Activated T-cell treated with anti-CD3 and anti-CD28 coated beads, Interleukin-2, amount 50 U/mL, for 4 hours (primary cell): Measurements from ENCODE around the gene ACAT2. TPM values are rescaled to one million over a fixed set of nuclear protein-coding genes. Genes with fewer than 3 reads are reported as not detected.
"Not testable (repeated sequence)": the region's sequence is repeated elsewhere in the genome, so short reads cannot be mapped to it uniquely, and the experiment has no call there.

Source experiments
- ATAC-seq, 2 donors: fragments of 200-7000 bp; cut with Tn5 transposase; one replicate each; pipeline ENCODE4 v1.10.0; 2021
- DNase-seq: peaks from one replicate; pipeline ENCODE4 v3.0.0-alpha.2; 2020
- H3K27me3 Mint-ChIP-seq: one replicate; pipeline ENCODE4 v1.8.0; 2021; ENCODE audit warnings: low read depth, mixed read lengths
- H3K36me3 Mint-ChIP-seq: one replicate; pipeline ENCODE4 v1.8.0; 2022; ENCODE audit warnings: mixed read lengths; ENCODE audit not compliant: insufficient read depth
- H3K4me1 Mint-ChIP-seq: one replicate; pipeline ENCODE4 v1.8.0; 2021; ENCODE audit warnings: low read depth, mixed read lengths
- H3K4me3 Mint-ChIP-seq: one replicate; pipeline ENCODE4 v1.8.0; 2021; ENCODE audit warnings: mild to moderate bottlenecking, moderate library complexity, mixed read lengths
- H3K9me3 Mint-ChIP-seq: one replicate; pipeline ENCODE4 v1.8.0; 2021; ENCODE audit warnings: mixed read lengths
- total RNA-seq, 3 donors: library from RNA; stranded (reverse); gene quantifications; one replicate each; pipeline ENCODE4 v1.2.1, GENCODE V29; 2021

The ACAT2 gene
- total RNA-seq, 3 donors from 2014 or later, result 37.2 to 49.0 (median 44.1) TPM

- Mint-ChIP-seq H3K4me3 (no peak overlapping the region), H3K36me3 (peaks cover 40% of the 10 kb centered on the region), H3K9me3 (no peaks in the 10 kb centered on the region), H3K4me1 (no peaks in the 10 kb centered on the region), H3K27me3 (no peaks in the 10 kb centered on the region)
- ATAC-seq (no peak), DNase-seq (no peak)
These were observed 10.4 kb downstream of the ACAT2 start for GRCh38 chr6:159772196-159772595.

- Mint-ChIP-seq H3K4me3 (no peak overlapping the region), H3K27me3 (no peaks in the 10 kb centered on the region), H3K4me1 (peaks cover 7% of the 10 kb centered on the region), H3K9me3 (no peaks in the 10 kb centered on the region), H3K36me3 (peaks cover 45% of the 10 kb centered on the region)
- ATAC-seq (no peak), DNase-seq (no peak)
These were observed 15.5 kb downstream of the ACAT2 start for GRCh38 chr6:159777240-159777904.

- ATAC-seq, result no peak
- no peak overlapping the region for H3K4me3 Mint-ChIP-seq
- no peaks in the 10 kb centered on the region for H3K9me3 Mint-ChIP-seq
- no peaks in the 10 kb centered on the region for H3K27me3 Mint-ChIP-seq
- no peak for DNase-seq
- H3K36me3 Mint-ChIP-seq, result peaks cover 52% of the 10 kb centered on the region
- peaks cover 14% of the 10 kb centered on the region for H3K4me1 Mint-ChIP-seq
These were observed 16.3 kb downstream of the ACAT2 start for GRCh38 chr6:159778131-159778530.

GRCh38 chr6:159778542-159779103 lies 16.8 kb downstream of the ACAT2 start:
- Mint-ChIP-seq H3K4me3 (no peak overlapping the region), H3K36me3 (peaks cover 54% of the 10 kb centered on the region), H3K9me3 (no peaks in the 10 kb centered on the region), H3K4me1 (peaks cover 14% of the 10 kb centered on the region), H3K27me3 (no peaks in the 10 kb centered on the region)
- DNase-seq, result no peak
- ATAC-seq, result no peak

- H3K4me3 Mint-ChIP-seq, result peak overlapping the region; percentile 99
- ATAC-seq, result no peak
- no peak for DNase-seq
- no peaks in the 10 kb centered on the region for H3K9me3 Mint-ChIP-seq
- peaks cover 53% of the 10 kb centered on the region for H3K36me3 Mint-ChIP-seq
- peaks cover 55% of the 10 kb centered on the region for H3K4me1 Mint-ChIP-seq
- no peaks in the 10 kb centered on the region for H3K27me3 Mint-ChIP-seq
These were observed 26.4 kb downstream of the ACAT2 start for GRCh38 chr6:159788276-159788675.

- DNase-seq (peak; percentile 8), ATAC-seq (no peak)
- Mint-ChIP-seq H3K36me3 (peaks cover 50% of the 10 kb centered on the region), H3K9me3 (no peaks in the 10 kb centered on the region), H3K4me3 (peak overlapping the region; percentile 99), H3K4me1 (peaks cover 59% of the 10 kb centered on the region), H3K27me3 (no peaks in the 10 kb centered on the region)
These were observed 27.0 kb downstream of the ACAT2 start for GRCh38 chr6:159788753-159789376.

- peaks cover 53% of the 10 kb centered on the region for H3K36me3 Mint-ChIP-seq
- H3K4me1 Mint-ChIP-seq, result peaks cover 62% of the 10 kb centered on the region
- peak within 1 kb of the TSS; percentile 99 for H3K4me3 Mint-ChIP-seq
- peak; percentile 98 for DNase-seq
- H3K9me3 Mint-ChIP-seq, result no peaks in the 10 kb centered on the region
- H3K27me3 Mint-ChIP-seq, result no peaks in the 10 kb centered on the region
- ATAC-seq, result peak; percentile 81 to 84
These were observed 27.7 kb downstream of the ACAT2 start, which contains the start of gene TCP1 for GRCh38 chr6:159789377-159790148. Gene TCP1 (minus strand): TSS chr6:159789602. CDS start chr6:159789468, 134 bp downstream.

GRCh38 chr6:159790149-159790955 lies 28.5 kb downstream of the ACAT2 start, which contains the start of gene MRPL18:
Gene MRPL18 (plus strand): TSS chr6:159790467. CDS start chr6:159790588, 121 bp downstream.
- Mint-ChIP-seq H3K27me3 (no peaks in the 10 kb centered on the region), H3K4me3 (peak within 1 kb of the TSS; percentile 99), H3K4me1 (peaks cover 58% of the 10 kb centered on the region), H3K9me3 (no peaks in the 10 kb centered on the region), H3K36me3 (peaks cover 47% of the 10 kb centered on the region)
- ATAC-seq (peak; percentile 86 to 87), DNase-seq (peak; percentile 79)

GRCh38 chr6:159790956-159791598 lies 29.2 kb downstream of the ACAT2 start:
- no peak for DNase-seq
- Mint-ChIP-seq H3K27me3 (no peaks in the 10 kb centered on the region), H3K4me1 (peaks cover 54% of the 10 kb centered on the region), H3K4me3 (peak overlapping the region; percentile 99), H3K36me3 (peaks cover 42% of the 10 kb centered on the region), H3K9me3 (no peaks in the 10 kb centered on the region)
- no peak for ATAC-seq

- H3K9me3 Mint-ChIP-seq, ATAC-seq, H3K4me3 Mint-ChIP-seq, H3K27me3 Mint-ChIP-seq, DNase-seq: not testable (repeated sequence)
- peaks cover 43% of the 10 kb centered on the region for H3K4me1 Mint-ChIP-seq
- H3K36me3 Mint-ChIP-seq, result peaks cover 39% of the 10 kb centered on the region
These were observed 33.1 kb downstream of the ACAT2 start for GRCh38 chr6:159794976-159795375.

GRCh38 chr6:159797554-159797953 lies 35.7 kb downstream of the ACAT2 start:
- peaks cover 28% of the 10 kb centered on the region for H3K36me3 Mint-ChIP-seq
- no peaks in the 10 kb centered on the region for H3K27me3 Mint-ChIP-seq
- ATAC-seq, result no peak
- no peak for DNase-seq
- H3K9me3 Mint-ChIP-seq, result no peaks in the 10 kb centered on the region
- H3K4me1 Mint-ChIP-seq, result peaks cover 26% of the 10 kb centered on the region
- H3K4me3 Mint-ChIP-seq, result no peak overlapping the region

- Mint-ChIP-seq H3K9me3 (no peaks in the 10 kb centered on the region), H3K4me3 (no peak within 1 kb of the TSS), H3K27me3 (no peaks in the 10 kb centered on the region), H3K36me3 (peaks cover 18% of the 10 kb centered on the region), H3K4me1 (peaks cover 8% of the 10 kb centered on the region)
- ATAC-seq, result peak; percentile 18 to 21
- no peak for DNase-seq
These were observed 38.5 kb downstream of the ACAT2 start, which contains the start of gene PNLDC1 for GRCh38 chr6:159800141-159800865. Gene PNLDC1 (plus strand): TSS chr6:159800276. CDS start chr6:159800308, 32 bp downstream.

- no peak for DNase-seq
- Mint-ChIP-seq H3K36me3 (peaks cover 18% of the 10 kb centered on the region), H3K4me1 (peaks cover 7% of the 10 kb centered on the region), H3K27me3 (no peaks in the 10 kb centered on the region), H3K9me3 (no peaks in the 10 kb centered on the region), H3K4me3 (no peak overlapping the region)
- ATAC-seq, result no peak
These were observed 40.1 kb downstream of the ACAT2 start for GRCh38 chr6:159801935-159802334.
